Mesendoderm (in vitro differentiated cells): ENCODE measurements around the gene MDM2.

Experiments used
- DNase-seq: peaks from one replicate; pipeline ENCODE4 v3.0.0; 2013
- H2AK5ac ChIP-seq: 2 replicates; pipeline ENCODE4 v1.6.1; 2013; ENCODE audit warnings: low read length, inconsistent platforms
- H2BK120ac ChIP-seq: 2 replicates; pipeline ENCODE4 v1.6.1; 2013; ENCODE audit warnings: low read depth, mild to moderate bottlenecking, low read length, moderate library complexity, mixed read lengths
- H2BK15ac ChIP-seq: replicated peaks from 2 replicates; pipeline ENCODE4 v1.6.1; 2013; ENCODE audit warnings: low read depth, mild to moderate bottlenecking, moderate library complexity
- H2BK5ac ChIP-seq: 2 replicates; pipeline ENCODE4 v1.6.1; 2013; ENCODE audit warnings: low read length, inconsistent platforms
- H3K18ac ChIP-seq: 2 replicates; pipeline ENCODE4 v1.6.1; 2013; ENCODE audit warnings: mild to moderate bottlenecking, low read length, mixed read lengths
- H3K23ac ChIP-seq: one replicate; pipeline ENCODE4 v1.6.1; 2013; ENCODE audit warnings: low read length
- H3K27ac ChIP-seq: 2 replicates; pipeline ENCODE4 v1.5.1; 2013; ENCODE audit warnings: low read depth, mild to moderate bottlenecking, inconsistent platforms, low read length, moderate library complexity
- H3K27me3 ChIP-seq: 2 replicates; pipeline ENCODE4 v1.6.1; 2013; ENCODE audit warnings: low read length, control low read depth, mild to moderate bottlenecking, inconsistent platforms; ENCODE audit not compliant: insufficient read depth, poor library complexity
- H3K36me3 ChIP-seq: 2 replicates; pipeline ENCODE4 v1.6.1; 2013; ENCODE audit warnings: low read length, inconsistent platforms; ENCODE audit not compliant: control insufficient read depth, insufficient read depth
- H3K4ac ChIP-seq: one replicate; pipeline ENCODE4 v1.6.1; 2013; ENCODE audit warnings: low read depth, mild to moderate bottlenecking, low read length, moderate library complexity
- H3K4me1 ChIP-seq: 2 replicates; pipeline ENCODE4 v1.6.1; 2013; ENCODE audit warnings: low read depth, low read length, inconsistent platforms; ENCODE audit not compliant: control insufficient read depth
- H3K4me2 ChIP-seq: 2 replicates; pipeline ENCODE4 v1.6.1; 2013; ENCODE audit warnings: low read length
- H3K4me3 ChIP-seq: 2 replicates; pipeline ENCODE4 v1.5.1; 2013; ENCODE audit warnings: mild to moderate bottlenecking, low read length
- H3K56ac ChIP-seq: one replicate; pipeline ENCODE4 v1.6.1; 2013; ENCODE audit warnings: low read length
- H3K79me1 ChIP-seq: 2 replicates; pipeline ENCODE4 v1.6.1; 2013; ENCODE audit warnings: low read length, inconsistent platforms
- H3K79me2 ChIP-seq: 2 replicates; pipeline ENCODE4 v1.6.1; 2013; ENCODE audit warnings: mild to moderate bottlenecking, low read length; ENCODE audit not compliant: control insufficient read depth, insufficient read depth
- H3K9ac ChIP-seq: 2 replicates; pipeline ENCODE4 v1.6.1; 2013; ENCODE audit warnings: low read length, inconsistent platforms
- H4K5ac ChIP-seq: one replicate; pipeline ENCODE4 v1.6.1; 2013; ENCODE audit warnings: low read length
- H4K8ac ChIP-seq: one replicate; pipeline ENCODE4 v1.6.1; 2013; ENCODE audit warnings: low read depth, mild to moderate bottlenecking, control low read depth, low read length, moderate library complexity
- WGBS: extraction: QIAGEN DNeasy Blood & Tissue Kit; methylation state at CpG from one replicate; pipeline ENCODE4 v1.1.7; 2013; ENCODE audit warnings: low lambda C conversion rate, missing lambda C conversion rate; ENCODE audit not compliant: insufficient coverage; ENCODE audit errors: extremely low coverage; 5-methylcytosine and 5-hydroxymethylcytosine counted together

MDM2 gene

GRCh38 chr12:68899251-68899771, 91.3 kb downstream of the MDM2 start:
- no peak overlapping the region for H2BK15ac ChIP-seq
- H3K9ac ChIP-seq: no peak overlapping the region
- H3K4me1 ChIP-seq: no peaks in the 10 kb centered on the region
- no peak overlapping the region for H3K18ac ChIP-seq
- H3K4me2 ChIP-seq: no peak overlapping the region
- no peak overlapping the region for H3K27ac ChIP-seq
- no peak overlapping the region for H2BK120ac ChIP-seq
- H3K27me3 ChIP-seq: no peaks in the 10 kb centered on the region
- no peak overlapping the region for H4K5ac ChIP-seq
- DNase-seq: peak; percentile 19
- H3K36me3 ChIP-seq: no peaks in the 10 kb centered on the region
- H2AK5ac ChIP-seq: no peak overlapping the region
- H3K56ac ChIP-seq: no peak overlapping the region
- no peak overlapping the region for H2BK5ac ChIP-seq
- H3K23ac ChIP-seq: no peak overlapping the region
- no peak overlapping the region for H4K8ac ChIP-seq
- no CpG with 5 or more reads among the region's 4 CpGs for WGBS
- no peaks in the 10 kb centered on the region for H3K79me2 ChIP-seq
- H3K4ac ChIP-seq: no peak overlapping the region
- H3K79me1 ChIP-seq: no peaks in the 10 kb centered on the region
- H3K4me3 ChIP-seq: no peak overlapping the region

DNA sequence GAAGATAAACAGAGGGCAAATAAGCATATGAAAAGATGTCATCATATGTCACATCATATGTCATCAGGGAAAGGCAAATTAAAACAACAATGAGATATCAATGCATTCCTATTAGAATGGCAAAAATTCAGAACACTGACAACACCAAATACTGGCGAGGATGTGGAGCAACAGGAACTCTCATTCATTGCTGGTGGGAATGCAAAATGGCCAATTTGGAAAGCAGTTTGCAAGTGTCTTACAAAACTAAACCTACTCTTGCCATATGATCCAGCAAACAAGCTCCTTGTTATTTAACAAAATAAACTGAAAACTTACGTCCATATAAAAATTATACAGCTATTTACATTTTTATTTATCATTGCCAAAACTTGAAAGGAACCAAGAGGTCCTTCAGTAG, 92.3 kb downstream of the MDM2 start:
- H3K79me1 ChIP-seq: no peaks in the 10 kb centered on the region
- no peaks in the 10 kb centered on the region for H3K4me1 ChIP-seq
- no peak overlapping the region for H3K9ac ChIP-seq
- H4K5ac ChIP-seq: no peak overlapping the region
- no peak overlapping the region for H3K56ac ChIP-seq
- no peak overlapping the region for H3K4me2 ChIP-seq
- H2BK5ac ChIP-seq: no peak overlapping the region
- no peak overlapping the region for H2AK5ac ChIP-seq
- no CpG with 5 or more reads among the region's 2 CpGs for WGBS
- no peak overlapping the region for H2BK15ac ChIP-seq
- H3K36me3 ChIP-seq: no peaks in the 10 kb centered on the region
- no peak overlapping the region for H3K27ac ChIP-seq
- no peak overlapping the region for H3K4ac ChIP-seq
- H2BK120ac ChIP-seq: no peak overlapping the region
- H3K4me3 ChIP-seq: no peak overlapping the region
- H3K23ac ChIP-seq: no peak overlapping the region
- no peaks in the 10 kb centered on the region for H3K79me2 ChIP-seq
- H3K18ac ChIP-seq: no peak overlapping the region
- H4K8ac ChIP-seq: no peak overlapping the region
- H3K27me3 ChIP-seq: no peaks in the 10 kb centered on the region
- DNase-seq: no peak
